ENCODE measurements around the gene DNAJC10. TPM values are rescaled to one million over a fixed set of nuclear protein-coding genes. Genes with fewer than 3 reads are reported as not detected.
"Not testable (repeated sequence)": the region's sequence is repeated elsewhere in the genome, so short reads cannot be mapped to it uniquely, and the experiment has no call there.

DNAJC10 gene, protein sequence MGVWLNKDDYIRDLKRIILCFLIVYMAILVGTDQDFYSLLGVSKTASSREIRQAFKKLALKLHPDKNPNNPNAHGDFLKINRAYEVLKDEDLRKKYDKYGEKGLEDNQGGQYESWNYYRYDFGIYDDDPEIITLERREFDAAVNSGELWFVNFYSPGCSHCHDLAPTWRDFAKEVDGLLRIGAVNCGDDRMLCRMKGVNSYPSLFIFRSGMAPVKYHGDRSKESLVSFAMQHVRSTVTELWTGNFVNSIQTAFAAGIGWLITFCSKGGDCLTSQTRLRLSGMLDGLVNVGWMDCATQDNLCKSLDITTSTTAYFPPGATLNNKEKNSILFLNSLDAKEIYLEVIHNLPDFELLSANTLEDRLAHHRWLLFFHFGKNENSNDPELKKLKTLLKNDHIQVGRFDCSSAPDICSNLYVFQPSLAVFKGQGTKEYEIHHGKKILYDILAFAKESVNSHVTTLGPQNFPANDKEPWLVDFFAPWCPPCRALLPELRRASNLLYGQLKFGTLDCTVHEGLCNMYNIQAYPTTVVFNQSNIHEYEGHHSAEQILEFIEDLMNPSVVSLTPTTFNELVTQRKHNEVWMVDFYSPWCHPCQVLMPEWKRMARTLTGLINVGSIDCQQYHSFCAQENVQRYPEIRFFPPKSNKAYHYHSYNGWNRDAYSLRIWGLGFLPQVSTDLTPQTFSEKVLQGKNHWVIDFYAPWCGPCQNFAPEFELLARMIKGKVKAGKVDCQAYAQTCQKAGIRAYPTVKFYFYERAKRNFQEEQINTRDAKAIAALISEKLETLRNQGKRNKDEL
- total RNA-seq, result 78.2 and 79.1 TPM in 2 replicates

DNA sequence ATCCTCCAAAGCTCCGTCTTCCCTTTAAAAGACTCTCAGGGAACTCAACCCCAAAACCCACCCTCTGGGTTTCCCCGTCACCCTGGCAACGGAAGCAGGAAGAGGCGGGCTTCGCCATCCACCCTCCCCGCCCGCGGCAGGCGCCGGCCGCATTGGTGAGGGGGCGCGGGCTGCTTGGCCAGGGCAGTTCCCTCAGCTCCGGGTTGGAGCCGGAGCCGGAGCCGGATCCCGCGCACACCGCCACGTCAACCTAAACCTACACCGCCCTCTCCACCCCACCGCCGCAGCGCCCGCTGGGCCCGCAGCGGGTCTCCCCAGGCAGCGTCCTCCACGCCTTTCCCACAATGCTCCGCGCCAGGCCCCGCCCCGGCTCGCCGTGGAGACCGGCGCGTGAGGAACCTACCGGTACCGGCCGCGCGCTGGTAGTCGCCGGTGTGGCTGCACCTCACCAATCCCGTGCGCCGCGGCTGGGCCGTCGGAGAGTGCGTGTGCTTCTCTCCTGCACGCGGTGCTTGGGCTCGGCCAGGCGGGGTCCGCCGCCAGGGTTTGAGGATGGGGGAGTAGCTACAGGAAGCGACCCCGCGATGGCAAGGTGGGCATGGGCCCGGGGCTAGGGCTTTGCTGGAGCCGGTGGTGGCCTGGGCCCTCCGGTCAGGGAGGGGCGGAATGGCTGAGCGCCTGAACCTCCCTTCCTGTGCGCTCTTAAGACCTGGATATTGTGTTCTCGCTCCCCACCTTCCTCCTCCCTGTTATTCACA is at the start of gene DNAJC10:
Gene DNAJC10, plus strand, starts transcription at position 366 of the 758 bp plus-strand sequence. CDS start 1,830 bp downstream, outside the sequence.
- intact Hi-C loops (cut with micrococcal nuclease), result loop anchor here (1.0 to 10.0 kb wide), 12 partner anchors 17 to 1735 kb away; partner anchors contain the start of genes DUSP19, NCKAP1, NUP35 and UBE2E3

DNA sequence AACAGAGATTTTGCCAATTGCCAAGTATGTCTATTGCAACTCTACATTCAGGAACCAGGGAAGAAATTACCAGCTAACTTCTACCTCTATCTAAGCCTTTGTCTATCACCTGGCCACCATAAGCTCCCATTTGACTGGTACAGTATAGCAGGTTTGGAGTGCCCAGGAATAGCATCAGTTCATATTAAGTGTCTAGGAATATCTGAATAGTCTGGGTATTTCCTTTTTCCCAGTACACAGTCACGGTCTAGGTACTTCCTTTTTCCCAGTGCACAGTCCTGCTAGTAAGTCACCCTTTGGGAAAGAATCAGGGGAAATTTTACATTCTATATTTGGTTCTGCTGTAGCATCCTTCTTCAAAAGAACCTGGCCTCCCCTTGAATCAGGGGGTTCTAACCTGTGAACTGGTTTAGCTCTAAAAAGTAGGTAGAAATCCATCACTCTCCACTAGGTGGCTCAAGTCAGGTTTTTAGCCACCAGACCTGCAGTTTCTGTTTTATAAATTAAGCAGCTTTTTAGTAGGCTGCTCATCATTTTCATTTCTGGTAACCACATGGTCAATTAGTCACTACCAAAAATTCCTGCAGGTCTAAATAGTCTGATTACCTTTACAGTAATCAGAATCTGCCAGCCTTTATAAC is 49.3 kb upstream of the DNAJC10 start:
- intact Hi-C loops (cut with micrococcal nuclease), result loop anchor here (1.0 to 5.0 kb wide), 4 partner anchors 50 to 372 kb away; partner anchors contain the start of genes DNAJC10, FRZB and NCKAP1

DNA sequence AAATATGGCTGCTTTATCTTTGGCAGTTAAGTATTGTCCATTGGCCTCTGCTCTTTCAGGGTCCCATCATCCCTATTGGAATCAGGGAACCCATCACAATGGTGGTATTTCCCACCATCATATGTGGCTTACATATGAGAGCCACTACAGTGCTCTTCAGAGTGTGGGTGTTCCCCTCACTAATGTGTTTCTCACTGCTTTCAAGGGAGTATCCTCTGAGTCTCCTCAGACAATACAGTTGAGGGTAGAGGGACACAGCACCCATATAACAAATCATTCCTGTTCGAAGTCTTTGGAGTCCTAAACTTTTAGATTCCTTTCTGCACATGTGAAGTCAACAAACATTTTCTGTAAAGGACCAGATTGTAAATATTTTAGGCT is 48.8 kb upstream of the DNAJC10 start:
- intact Hi-C loops (cut with micrococcal nuclease), result loop anchor here (1.0 to 5.0 kb wide), 4 partner anchors 49 to 371 kb away; partner anchors contain the start of genes DNAJC10, FRZB and NCKAP1

DNA sequence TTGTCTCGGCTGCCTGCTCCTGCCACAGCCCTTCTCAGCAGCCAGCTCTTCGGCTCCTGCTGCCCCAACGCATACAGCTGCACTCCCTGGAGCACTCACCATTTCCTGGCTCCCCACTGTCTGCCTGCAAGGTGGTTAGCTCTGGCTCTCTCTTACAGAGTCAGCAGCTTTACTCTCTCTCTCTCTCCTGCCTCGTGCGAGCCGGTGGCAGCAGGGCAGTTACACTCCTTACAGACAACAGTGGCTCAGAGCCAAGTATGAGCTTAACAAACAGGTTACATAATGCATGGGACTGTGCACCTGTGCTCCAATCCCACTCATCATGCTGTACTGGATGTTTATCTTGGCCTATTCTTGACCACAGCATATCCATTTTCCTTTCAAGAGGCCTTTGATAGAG is 47.4 kb upstream of the DNAJC10 start:
- intact Hi-C loops (cut with micrococcal nuclease), result loop anchor here (5.0 kb wide), 1 partner anchor 199 kb away; the partner anchor contains the start of gene FRZB

DNA sequence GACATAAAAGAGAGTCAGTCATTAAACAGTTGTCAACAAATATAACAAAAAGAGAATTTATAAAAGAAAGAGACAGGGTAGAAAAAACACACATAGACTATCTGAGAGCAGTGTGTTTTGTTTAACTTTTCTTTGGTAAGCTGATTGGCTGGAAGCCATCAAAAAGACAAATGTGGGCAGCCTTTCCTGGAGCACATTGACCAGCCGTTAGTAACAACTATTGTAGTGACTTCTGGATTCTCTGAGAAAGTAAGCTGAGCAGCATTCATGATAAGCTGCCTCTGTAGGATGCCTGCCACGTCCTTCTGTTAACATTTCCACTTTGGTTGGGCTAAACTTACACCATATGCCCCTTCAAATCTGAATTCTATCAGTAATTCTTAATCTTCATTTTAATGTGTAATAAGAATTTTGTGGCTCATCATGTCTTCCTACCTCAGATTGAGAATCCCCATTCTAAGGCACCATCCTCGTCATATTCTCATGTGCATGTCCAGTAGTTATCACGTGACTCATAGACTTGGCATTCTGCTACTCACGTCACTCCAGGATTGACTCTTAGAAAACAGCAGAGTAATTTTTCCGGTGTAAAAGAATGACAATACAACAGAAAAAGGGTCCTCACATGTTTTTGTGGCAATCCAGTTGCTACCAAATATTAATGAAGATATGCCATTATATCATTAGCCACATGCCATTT is 43.4 kb upstream of the DNAJC10 start:
- intact Hi-C loops (cut with micrococcal nuclease), result no loop called here

DNA sequence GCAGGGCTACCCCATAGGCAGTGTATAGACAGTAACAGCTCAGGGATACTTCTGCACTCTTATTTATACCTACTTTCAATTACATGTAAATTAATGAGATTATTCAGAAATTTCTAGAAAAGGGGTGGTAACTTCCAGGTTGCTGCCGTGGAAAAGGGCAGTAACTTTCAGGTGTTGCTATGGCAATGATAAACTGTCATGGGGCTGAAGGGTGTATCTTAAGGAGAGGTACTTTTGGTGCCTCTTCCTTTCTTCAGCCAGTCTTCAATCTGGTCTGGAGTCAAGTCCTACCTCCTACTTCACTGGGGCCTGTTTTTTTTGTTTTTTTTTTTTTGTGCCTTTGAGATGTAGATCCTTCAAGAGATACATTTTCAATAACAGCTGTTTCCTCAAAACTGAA is 35.2 kb upstream of the DNAJC10 start:
- intact Hi-C loops (cut with micrococcal nuclease), result no loop called here

DNA sequence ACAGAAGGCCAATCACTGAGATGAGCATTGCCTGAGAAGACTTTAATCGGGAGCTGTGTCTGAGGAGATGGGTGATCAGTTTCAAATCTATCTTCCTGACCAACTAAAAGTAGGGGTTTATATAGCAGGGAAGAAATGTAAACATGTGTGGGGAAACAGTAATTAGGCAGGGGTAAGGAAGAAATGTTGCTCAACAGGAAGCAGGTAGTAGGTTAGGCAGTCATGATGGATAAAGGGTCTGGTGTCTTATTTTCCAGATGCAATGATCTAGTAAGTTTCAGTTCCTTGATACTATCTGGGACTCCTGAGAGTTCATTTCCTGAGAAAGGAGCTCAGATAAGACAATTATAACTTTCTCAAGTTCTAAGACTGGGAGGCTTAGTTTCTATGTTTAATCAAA is 33.8 kb upstream of the DNAJC10 start:
- intact Hi-C loops (cut with micrococcal nuclease), result no loop called here

DNA sequence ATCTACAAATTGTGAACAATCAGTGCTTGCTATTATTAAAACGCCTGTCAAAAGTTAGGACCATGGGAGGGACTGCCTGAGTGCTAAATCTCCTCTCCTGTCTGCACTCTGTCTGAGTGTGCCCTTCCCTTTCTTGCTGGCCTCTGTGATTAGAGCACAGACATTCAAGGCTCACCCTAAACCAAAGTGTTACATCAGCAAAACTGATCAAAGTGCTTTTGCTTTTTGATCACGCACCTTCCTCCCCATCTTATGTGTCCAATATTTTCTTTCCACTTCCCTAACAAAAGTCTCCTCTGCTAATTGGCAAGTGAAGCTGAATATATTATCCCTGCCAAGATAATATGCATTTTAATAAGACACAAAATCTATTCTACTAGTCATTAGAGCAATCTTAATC is 30.5 kb upstream of the DNAJC10 start:
- intact Hi-C loops (cut with micrococcal nuclease), result no loop called here

DNA sequence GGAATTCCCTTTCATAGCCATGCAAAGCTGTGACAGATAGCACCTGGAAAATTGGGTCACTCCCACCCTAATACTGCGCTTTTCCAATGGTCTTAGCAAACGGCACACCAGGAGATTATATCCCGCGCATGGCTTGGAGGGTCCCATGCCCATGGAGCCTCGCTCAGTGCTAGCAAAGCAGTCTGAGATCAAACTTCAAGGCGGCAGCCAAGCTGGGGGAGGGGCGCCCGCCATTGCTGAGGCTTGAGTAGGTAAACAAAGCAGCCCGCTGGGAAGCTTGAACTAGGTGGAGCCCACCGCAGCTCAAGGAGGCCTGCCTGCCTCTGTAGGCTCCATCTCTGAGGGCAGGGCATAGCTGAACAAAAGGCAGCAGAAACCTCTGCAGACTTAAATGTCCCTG is 29.3 kb upstream of the DNAJC10 start:
- intact Hi-C loops (cut with micrococcal nuclease), result not testable (repeated sequence)

DNA sequence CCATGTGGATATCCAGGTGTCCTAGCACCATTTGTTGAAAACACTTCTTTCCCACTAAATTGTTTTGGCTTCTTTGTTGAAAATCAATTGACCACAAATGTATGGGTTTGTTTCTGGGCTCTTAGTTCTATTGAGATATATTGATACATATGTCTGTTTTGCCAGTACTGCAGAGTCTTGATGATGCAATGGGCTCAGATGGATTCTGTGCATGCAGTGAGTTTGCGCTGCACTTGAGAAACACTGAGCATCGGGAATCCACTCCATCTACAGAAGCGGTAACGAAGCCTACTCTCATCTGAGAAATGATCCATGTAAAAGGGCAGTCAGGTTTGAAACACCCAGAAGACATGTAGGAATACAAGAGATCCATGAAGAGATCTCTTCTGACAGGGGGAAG is 21.9 kb upstream of the DNAJC10 start:
- intact Hi-C loops (cut with micrococcal nuclease), result no loop called here

DNA sequence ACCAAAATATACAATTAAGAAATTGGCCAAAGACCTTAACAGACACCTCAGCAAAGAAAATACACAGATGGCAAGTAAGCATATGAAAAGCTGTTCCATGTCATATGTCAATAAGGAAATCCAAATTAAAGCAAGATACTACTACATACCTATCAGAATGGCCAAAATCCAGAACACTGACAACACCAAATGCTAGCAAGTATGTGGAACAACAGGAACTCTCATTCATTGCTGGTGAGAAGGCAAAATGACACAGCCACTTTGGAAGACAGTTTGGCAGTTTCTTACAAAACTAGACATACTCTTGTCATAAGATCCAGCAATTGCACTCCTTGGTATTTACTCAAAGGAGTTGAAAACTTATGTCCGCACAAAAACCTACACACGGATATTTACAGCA is 20.3 kb upstream of the DNAJC10 start:
- intact Hi-C loops (cut with micrococcal nuclease), result no loop called here

DNA sequence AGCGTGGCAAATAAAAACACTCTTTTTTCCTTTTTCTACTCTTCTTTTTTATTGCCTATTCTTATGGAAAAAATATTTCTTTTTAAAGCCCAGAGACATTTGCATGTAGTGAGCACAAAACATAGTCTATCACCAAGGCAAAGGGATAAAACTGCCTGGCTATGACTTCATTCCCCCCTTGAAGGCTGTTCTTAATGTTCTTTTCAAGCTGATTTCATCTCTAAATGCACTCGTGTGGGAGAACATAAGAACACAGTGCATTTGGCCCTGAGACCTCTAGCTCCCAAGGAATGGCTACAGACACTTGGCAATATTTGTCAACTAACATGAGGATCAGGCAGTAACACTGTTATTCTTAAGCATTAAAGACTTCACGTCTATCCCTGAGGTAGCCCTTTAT is 17.4 kb upstream of the DNAJC10 start:
- intact Hi-C loops (cut with micrococcal nuclease), result no loop called here

DNA sequence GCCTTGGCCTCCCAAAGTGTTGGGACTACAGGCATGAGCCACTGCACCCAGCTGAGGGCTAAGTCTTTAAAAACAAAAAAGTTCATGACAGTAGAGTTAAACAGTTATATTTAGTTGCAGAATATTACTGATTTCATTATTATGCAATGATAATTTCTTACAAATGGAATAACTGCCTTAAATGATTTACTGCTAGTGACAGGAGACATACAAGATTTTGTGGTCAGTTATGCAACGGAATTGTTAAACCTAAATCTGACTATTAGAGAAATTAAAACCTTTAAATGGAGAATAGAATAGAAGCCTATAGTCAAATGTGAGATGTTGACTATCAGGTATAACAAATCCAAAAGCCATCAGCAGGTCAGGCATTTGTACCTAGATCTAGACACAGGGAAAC is 10.3 kb upstream of the DNAJC10 start:
- intact Hi-C loops (cut with micrococcal nuclease), result no loop called here

DNA sequence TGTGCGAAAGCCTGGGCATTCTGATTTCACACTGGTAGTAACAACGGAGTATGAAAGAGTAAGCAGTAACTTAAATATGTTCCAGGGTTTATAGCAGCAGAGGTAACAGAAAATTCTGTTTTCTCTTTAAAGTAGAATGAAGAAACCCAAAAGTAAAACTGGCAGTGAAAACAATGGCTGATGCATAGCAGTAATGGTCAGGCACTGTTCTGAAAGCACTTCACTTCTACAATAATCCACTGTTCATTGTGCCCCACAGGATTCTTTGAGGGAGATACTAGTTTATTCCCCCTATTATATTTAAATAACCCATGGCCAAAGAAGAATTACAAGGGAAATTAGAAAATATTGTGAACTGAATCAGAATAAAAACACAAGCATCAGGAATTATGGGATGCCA is 9.3 kb upstream of the DNAJC10 start:
- intact Hi-C loops (cut with micrococcal nuclease), result no loop called here

DNA sequence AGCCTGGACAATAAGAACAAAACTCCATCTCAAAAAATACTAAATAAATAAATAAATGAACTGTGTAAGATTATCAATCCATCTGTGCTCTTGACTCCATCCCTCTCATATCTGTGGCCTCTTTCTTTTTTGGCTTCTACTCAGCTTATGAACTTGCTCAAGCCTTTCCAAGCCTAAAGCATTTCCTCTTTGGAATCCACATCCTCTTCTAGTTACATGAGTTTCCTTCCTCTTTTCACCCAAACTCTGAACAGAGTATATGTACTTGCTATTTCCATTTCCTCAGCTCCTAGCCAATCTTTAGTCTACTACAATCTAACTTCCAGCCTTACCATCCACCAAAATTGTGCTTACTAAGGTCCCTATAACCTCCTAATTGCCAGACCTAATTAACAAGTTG is 2.5 kb upstream of the DNAJC10 start:
- intact Hi-C loops (cut with micrococcal nuclease), result loop anchor here (10.0 kb wide), 1 partner anchor 1609 kb away; no protein-coding TSS in a partner anchor

DNA sequence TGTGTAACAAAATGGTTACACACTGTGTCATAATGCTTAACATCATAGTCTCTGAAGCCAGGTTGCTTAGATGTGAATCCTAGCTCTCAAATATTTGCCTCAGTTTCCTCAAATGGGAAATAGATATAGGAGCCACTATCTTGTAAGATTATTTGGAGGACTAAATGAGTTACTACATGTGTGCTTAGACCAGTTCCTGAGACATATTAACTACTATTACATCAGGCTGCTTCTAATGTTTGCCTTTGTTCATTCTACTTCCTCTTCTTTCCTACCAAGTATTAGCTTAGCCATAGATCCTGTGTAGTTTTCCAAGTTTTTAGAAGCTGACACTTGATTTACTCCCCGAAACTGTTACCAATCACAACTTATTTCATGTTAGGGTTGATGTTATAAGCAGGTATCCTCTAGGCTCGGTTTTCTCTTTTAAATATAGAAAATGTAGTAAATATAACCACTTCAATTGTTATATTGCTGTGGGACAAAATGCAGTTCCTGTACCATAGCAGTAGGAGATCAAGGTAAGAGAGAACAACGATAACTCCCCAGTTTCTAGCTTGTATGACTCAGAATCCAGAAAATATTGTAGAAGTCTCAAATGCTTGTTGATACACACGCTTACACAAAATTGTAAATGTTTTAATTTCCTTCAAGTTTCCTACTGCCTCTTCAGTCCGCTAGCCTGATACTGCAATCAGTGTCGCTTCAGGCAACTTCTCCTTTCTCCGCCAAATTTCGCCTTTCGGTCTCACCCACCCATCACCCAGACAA is 751 bp upstream of the DNAJC10 start:
- intact Hi-C loops (cut with micrococcal nuclease), result loop anchor here (1.0 to 10.0 kb wide), 4 partner anchors 63 to 1611 kb away; partner anchors contain the start of gene DUSP19

DNA sequence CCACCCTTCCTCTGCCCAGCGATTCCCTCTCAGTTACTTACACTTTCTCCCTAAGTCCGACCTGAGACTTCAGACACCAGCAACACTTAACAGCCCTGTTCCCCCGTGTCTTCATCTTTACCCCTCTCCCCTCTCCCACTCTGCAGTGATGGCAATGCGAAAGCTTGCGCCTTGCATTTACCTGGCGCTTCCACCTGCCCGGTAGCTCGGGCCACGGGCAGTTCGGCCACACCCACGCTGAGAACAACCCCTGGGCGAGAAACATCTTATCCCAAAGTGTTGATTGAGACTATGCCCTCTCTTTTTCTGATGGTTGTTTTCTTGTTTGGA is 558 bp downstream of the DNAJC10 start:
- intact Hi-C loops (cut with micrococcal nuclease), result loop anchor here (1.0 to 10.0 kb wide), 10 partner anchors 16 to 1736 kb away; partner anchors contain the start of genes NCKAP1, NUP35 and UBE2E3

DNA sequence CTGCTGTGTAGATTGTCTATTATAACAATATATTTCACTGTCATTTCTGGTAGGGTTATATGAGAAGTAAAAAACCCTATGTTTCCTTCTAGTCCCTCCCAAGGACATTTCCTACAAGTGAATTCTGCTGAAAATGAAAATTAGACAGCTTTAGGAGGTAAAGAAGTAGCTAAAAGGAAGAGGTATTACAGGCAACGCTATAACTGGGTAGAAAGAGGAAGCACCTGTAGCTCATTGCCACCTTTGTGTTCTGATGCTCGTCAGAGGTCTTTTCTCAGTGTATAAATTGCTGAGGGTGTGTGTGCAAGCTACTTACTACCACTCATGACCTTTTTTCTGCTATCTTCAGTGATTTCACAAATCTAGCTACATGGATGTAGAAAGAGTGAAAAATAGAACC is 1.4 kb downstream of the DNAJC10 start:
- intact Hi-C loops (cut with micrococcal nuclease), result loop anchor here (1.0 to 10.0 kb wide), 6 partner anchors 8 to 1737 kb away; partner anchors contain the start of gene UBE2E3

DNA sequence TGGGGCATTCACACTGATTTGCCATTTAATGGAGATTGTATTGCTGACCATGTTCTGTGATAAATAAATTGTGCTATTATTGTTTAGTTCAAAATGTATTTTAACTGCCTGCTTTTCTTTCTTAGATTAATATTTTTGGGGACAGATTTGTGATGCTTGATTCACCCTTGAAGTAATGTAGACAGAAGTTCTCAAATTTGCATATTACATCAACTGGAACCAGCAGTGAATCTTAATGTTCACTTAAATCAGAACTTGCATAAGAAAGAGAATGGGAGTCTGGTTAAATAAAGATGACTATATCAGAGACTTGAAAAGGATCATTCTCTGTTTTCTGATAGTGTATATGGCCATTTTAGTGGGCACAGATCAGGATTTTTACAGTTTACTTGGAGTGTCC is 1.8 kb downstream of the DNAJC10 start:
- intact Hi-C loops (cut with micrococcal nuclease), result loop anchor here (1.0 to 10.0 kb wide), 6 partner anchors 7 to 1737 kb away; partner anchors contain the start of gene UBE2E3
